SU-DHL-6 (cell line): ENCODE measurements around the gene B4GALT6.

Experiments used
- CTCF ChIP-seq: fragments of 200-600 bp; sonication (generic); IDR thresholded peaks from one replicate; pipeline ENCODE4 v1.5.1; 2017; ENCODE audit warnings: antibody characterized with exemption, mild to moderate bottlenecking, low read length, moderate library complexity; ENCODE audit not compliant: insufficient read depth, poor library complexity, severe bottlenecking
- EZH2phosphoT487 ChIP-seq: fragments of 200-600 bp; sonication (generic), shearing (Covaris generic); conservative IDR thresholded peaks from 2 replicates; pipeline ENCODE4 v1.6.1; 2018; ENCODE audit warnings: mild to moderate bottlenecking, antibody characterized with exemption, low read length, moderate library complexity, mixed read lengths

GRCh38 chr18:31683968-31684278, 458 bp downstream of the B4GALT6 start:
- TF ChIP-seq CTCF (no peak), EZH2phosphoT487 (no peak)
